ENCODE measurements around the gene ALKBH8. TPM values are rescaled to one million over a fixed set of nuclear protein-coding genes. Genes with fewer than 3 reads are reported as not detected.

ALKBH8 gene
- 3.4 and 6.5 TPM in 2 replicates for total RNA-seq

GRCh38 chr11:107565219-107565937, at the start of gene ALKBH8:
TSS of gene ALKBH8 (minus strand) at chr11:107565735. CDS start at chr11:107560893, 4,842 bp downstream.

GRCh38 chr11:107590460-107591377, 25.2 kb upstream of the ALKBH8 start, which contains the start of gene ELMOD1:
TSS of gene ELMOD1 (plus strand) at chr11:107591147. CDS start at chr11:107618190, 27,043 bp downstream.

GRCh38 chr11:107457558-107458271, 107.8 kb downstream of the ALKBH8 start, which contains the start of gene CWF19L2:
TSS of gene CWF19L2 (minus strand) at chr11:107457825. CDS start at chr11:107457816, 9 bp downstream.

Other genes with a start within 250 kb of the ALKBH8 start
- 3.1 and 5.0 TPM in 2 replicates for gene CWF19L2, start 107.9 kb downstream of the ALKBH8 start, total RNA-seq
- 0.17 and 0.30 TPM in 2 replicates for gene ELMOD1, start 25.4 kb upstream of the ALKBH8 start, total RNA-seq
- not detected in 2 replicates for gene SLN, start 146.3 kb upstream of the ALKBH8 start, total RNA-seq